Muscle layer of duodenum (tissue), 2 donors: ENCODE results near the gene ATF2.

Experiments
- H3K27ac ChIP-seq: one replicate; pipeline ENCODE4 v1.7.0; 2013; ENCODE audit warnings: mild to moderate bottlenecking, low read length
- H3K27me3 ChIP-seq: one replicate; pipeline ENCODE4 v1.7.0; 2013; ENCODE audit warnings: low read depth, mild to moderate bottlenecking, control low read depth, low read length
- H3K36me3 ChIP-seq, 2 donors: one replicate each; pipeline ENCODE4 v1.7.0; 2013; ENCODE audit warnings: low read length in 2 of 2, control low read depth in 1 of 2, mild to moderate bottlenecking in 1 of 2; ENCODE audit not compliant: insufficient read depth in 2 of 2, control insufficient read depth in 1 of 2
- H3K4me1 ChIP-seq, 2 donors: one replicate each; pipeline ENCODE4 v1.7.0; 2013; ENCODE audit warnings: low read length in 2 of 2, mild to moderate bottlenecking in 2 of 2, control low read depth in 1 of 2, moderate library complexity in 1 of 2; ENCODE audit not compliant: insufficient read depth in 2 of 2, control insufficient read depth in 1 of 2
- H3K4me3 ChIP-seq, 2 donors: one replicate each; pipeline ENCODE4 v1.7.0; 2013; ENCODE audit warnings: low read length in 2 of 2, low read depth in 1 of 2, mild to moderate bottlenecking in 1 of 2
- H3K9me3 ChIP-seq, 2 donors: one replicate each; pipeline ENCODE4 v1.7.0; 2013; ENCODE audit warnings: low read length in 2 of 2, control low read depth in 1 of 2, mild to moderate bottlenecking in 1 of 2; ENCODE audit not compliant: control insufficient read depth in 1 of 2
- donor health status: healthy.

The ATF2 gene

DNA sequence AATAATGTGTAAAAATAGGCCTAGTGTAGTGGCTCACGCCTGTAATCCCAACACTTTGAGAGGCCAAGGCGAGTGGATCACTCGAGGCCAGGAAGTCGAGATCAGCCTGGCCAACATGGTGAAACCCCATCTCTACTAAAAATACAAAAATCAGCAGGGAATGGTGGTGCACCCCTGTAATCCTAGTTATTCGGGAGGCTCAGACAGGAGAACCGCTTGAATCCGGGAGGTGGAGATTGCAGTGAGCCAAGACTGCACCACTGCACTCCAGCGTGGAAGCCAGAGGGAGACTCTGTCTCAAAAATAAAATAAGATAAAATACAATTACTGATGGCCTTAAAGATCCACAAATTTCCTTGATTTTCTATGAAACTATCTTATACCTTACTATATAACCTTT, 3.8 kb downstream of the ATF2 start:
- no peaks in the 10 kb centered on the region for H3K9me3 ChIP-seq
- peaks cover 7 to 19% of the 10 kb centered on the region in 2 donors for H3K4me1 ChIP-seq
- H3K27ac ChIP-seq: no peak overlapping the region
- peaks cover 0 to 7% of the 10 kb centered on the region in 2 donors for H3K36me3 ChIP-seq
- H3K27me3 ChIP-seq: no peaks in the 10 kb centered on the region
- H3K4me3 ChIP-seq: no peak overlapping the region

GRCh38 chr2:175158894-175159293, 9.1 kb downstream of the ATF2 start:
- Histone ChIP-seq H3K27me3 (no peaks in the 10 kb centered on the region), H3K36me3 (no peaks in the 10 kb centered on the region), H3K27ac (no peak overlapping the region), H3K4me3 (no peak overlapping the region), H3K9me3 (no peaks in the 10 kb centered on the region), H3K4me1 (peaks cover 0 to 7% of the 10 kb centered on the region in 2 donors)

DNA sequence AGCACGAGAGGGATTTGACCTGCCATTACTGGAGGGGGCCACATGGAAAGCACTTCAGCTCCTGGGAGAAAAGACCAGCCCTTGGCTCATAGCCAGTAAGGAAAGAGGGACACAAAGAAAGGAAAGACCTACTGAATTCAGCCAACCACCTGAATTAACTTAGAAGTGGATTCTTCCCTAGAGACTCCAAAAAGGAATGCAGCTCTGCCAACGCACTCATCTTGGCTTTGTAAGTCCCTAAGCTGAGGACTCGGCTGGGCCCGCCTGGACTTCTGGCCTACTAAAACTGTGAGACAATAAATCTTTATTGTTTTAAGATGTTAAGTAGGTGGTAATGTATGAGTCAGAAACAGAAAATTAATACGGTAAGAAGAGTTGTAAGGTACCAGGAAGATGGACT, 11.5 kb downstream of the ATF2 start:
- peaks cover 0 to 15% of the 10 kb centered on the region in 2 donors for H3K4me1 ChIP-seq
- no peaks in the 10 kb centered on the region for H3K36me3 ChIP-seq
- H3K9me3 ChIP-seq: no peaks in the 10 kb centered on the region
- H3K27ac ChIP-seq: no peak overlapping the region
- H3K4me3 ChIP-seq: no peak overlapping the region
- no peaks in the 10 kb centered on the region for H3K27me3 ChIP-seq

DNA sequence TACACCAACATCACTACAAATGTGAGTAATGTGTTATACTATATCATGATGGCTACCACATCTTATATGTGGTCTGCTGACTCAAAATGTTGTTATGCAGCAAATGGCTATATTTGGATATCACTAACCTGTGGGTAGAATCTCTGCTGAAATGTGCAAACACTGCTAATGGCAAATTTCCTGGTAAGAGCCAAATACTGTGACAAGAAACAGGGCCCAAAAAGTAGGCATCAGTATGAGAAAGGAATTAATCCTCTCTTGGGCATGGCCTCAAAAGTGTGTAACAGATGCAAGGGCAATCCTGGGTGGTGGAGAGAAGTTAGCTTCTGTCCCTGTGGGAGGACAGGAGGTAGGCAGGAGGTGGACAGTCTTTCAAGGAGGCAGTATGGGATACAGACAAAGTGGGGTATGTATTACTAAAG, 13.3 kb downstream of the ATF2 start:
- no peak overlapping the region for H3K4me3 ChIP-seq
- peaks cover 0 to 16% of the 10 kb centered on the region in 2 donors for H3K4me1 ChIP-seq
- peaks cover 0 to 3% of the 10 kb centered on the region in 2 donors for H3K36me3 ChIP-seq
- H3K27me3 ChIP-seq: no peaks in the 10 kb centered on the region
- H3K27ac ChIP-seq: no peak overlapping the region
- H3K9me3 ChIP-seq: no peaks in the 10 kb centered on the region

GRCh38 chr2:175152242-175152641, 15.8 kb downstream of the ATF2 start:
- Histone ChIP-seq H3K27ac (no peak overlapping the region), H3K4me3 (no peak overlapping the region), H3K27me3 (no peaks in the 10 kb centered on the region), H3K9me3 (no peaks in the 10 kb centered on the region), H3K4me1 (peaks cover 0 to 20% of the 10 kb centered on the region in 2 donors), H3K36me3 (peaks cover 3 to 5% of the 10 kb centered on the region in 2 donors)

DNA sequence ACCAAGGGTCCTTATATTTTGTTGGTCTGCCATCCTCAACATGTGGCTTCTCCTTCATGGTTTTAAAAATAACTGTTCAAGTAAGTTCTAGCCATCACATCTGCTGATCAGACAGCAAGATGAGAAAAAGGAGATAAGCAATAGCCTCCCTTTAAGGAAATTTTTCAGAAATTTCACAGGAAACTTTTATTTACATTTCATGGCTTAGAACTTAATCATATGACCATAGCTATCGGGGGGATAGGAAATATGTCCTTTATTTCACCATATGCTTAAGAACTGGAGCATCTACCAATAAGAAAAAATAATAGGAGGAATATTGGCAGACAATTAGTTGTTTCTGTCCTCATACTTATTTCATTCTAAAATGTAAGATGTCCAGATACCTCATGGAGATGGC, 16.2 kb downstream of the ATF2 start:
- H3K9me3 ChIP-seq: no peaks in the 10 kb centered on the region
- no peak overlapping the region for H3K27ac ChIP-seq
- H3K4me1 ChIP-seq: peaks cover 0 to 20% of the 10 kb centered on the region in 2 donors
- peaks cover 3 to 5% of the 10 kb centered on the region in 2 donors for H3K36me3 ChIP-seq
- H3K4me3 ChIP-seq: no peak overlapping the region
- H3K27me3 ChIP-seq: no peaks in the 10 kb centered on the region

- Histone ChIP-seq H3K4me1 (peaks cover 0 to 15% of the 10 kb centered on the region in 2 donors), H3K4me3 (no peak overlapping the region), H3K27me3 (no peaks in the 10 kb centered on the region), H3K36me3 (peaks cover 3 to 5% of the 10 kb centered on the region in 2 donors), H3K27ac (no peak overlapping the region), H3K9me3 (no peaks in the 10 kb centered on the region)
These were observed 20.8 kb downstream of the ATF2 start for GRCh38 chr2:175147186-175147585.

DNA sequence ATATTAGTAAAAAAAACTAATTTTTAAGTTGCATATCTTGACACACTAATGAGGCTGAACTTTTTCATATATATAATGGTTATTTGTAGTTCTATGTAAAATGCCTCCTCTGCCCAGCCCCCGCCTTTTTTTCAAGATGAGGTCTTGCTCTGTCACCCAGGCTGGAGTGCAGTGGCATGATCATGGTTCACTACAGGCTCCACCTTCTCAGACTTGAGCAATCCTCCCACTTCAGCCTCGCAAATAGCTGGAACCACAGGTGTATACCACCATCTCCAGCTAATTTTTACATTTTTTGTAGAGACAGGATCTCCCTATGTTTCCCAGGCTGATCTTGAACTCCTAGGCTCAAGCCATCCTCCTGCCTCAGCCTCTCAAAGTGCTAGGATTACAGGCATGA, 24.3 kb downstream of the ATF2 start:
- H3K27ac ChIP-seq: no peak overlapping the region

GRCh38 chr2:175143191-175143590, 24.8 kb downstream of the ATF2 start:
- no peaks in the 10 kb centered on the region for H3K36me3 ChIP-seq
- no peak overlapping the region for H3K27ac ChIP-seq
- peaks cover 0 to 6% of the 10 kb centered on the region in 2 donors for H3K4me1 ChIP-seq
- H3K9me3 ChIP-seq: no peaks in the 10 kb centered on the region
- no peak overlapping the region for H3K4me3 ChIP-seq
- H3K27me3 ChIP-seq: no peaks in the 10 kb centered on the region

More for the DNA sequence above, 24.3 kb downstream of the ATF2 start:
- H3K9me3 ChIP-seq: no peaks in the 10 kb centered on the region
- no peaks in the 10 kb centered on the region for H3K27me3 ChIP-seq
- no peak overlapping the region for H3K4me3 ChIP-seq
- H3K36me3 ChIP-seq: no peaks in the 10 kb centered on the region
- peaks cover 0 to 8% of the 10 kb centered on the region in 2 donors for H3K4me1 ChIP-seq

DNA sequence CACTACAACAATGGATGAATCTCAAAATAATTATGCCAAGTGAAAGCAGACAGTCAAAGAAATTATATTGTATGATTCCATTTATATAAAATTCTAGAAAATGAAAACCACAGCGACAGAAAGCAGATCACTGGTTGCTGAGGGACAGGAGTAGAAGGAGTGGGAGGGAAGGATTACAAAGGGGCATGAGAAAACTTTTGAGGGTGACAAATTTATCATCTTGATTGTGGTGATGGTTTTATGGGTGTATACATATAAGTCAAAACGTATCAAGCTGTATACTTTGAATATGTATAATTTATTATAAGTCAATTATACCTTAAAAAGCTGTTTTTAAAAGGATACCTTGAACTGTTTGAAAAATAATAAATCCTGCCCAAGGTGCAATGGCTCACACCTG, 27.7 kb downstream of the ATF2 start:
- H3K27me3 ChIP-seq: no peaks in the 10 kb centered on the region
- peaks cover 0 to 2% of the 10 kb centered on the region in 2 donors for H3K4me1 ChIP-seq
- no peak overlapping the region for H3K4me3 ChIP-seq
- no peak overlapping the region for H3K27ac ChIP-seq
- no peaks in the 10 kb centered on the region for H3K36me3 ChIP-seq
- no peaks in the 10 kb centered on the region for H3K9me3 ChIP-seq

DNA sequence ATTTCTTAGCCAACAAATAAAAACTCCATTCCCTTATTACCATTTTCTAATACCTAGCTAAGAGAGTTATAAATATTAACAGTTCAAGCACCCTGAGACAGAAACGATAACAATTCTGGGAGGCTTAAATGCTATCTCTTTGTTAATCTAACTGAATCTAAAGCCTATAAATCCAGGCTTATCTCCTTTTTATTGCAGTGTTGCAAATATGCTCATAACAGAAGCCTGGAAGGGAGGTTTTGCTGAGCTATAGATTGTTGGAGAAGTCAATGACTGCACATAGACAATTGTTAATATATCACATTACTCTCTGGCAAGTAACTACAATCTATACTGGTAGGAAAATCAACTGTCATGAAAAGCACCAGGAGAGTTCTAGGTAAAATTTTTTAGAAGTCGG, 30.2 kb downstream of the ATF2 start:
- Histone ChIP-seq H3K9me3 (no peaks in the 10 kb centered on the region), H3K4me3 (no peak overlapping the region), H3K4me1 (no peaks in the 10 kb centered on the region), H3K27ac (no peak overlapping the region), H3K36me3 (peaks cover 0 to 2% of the 10 kb centered on the region in 2 donors), H3K27me3 (no peaks in the 10 kb centered on the region)
